Inflammatory macrophage (primary cell): ENCODE data around the gene KCNJ3.

ENCODE experiments used
- DNase-seq, 2 donors: peaks; one replicate each; pipeline ENCODE4 v3.0.0-alpha.2; 2020 to 2022

Gene KCNJ3

DNA sequence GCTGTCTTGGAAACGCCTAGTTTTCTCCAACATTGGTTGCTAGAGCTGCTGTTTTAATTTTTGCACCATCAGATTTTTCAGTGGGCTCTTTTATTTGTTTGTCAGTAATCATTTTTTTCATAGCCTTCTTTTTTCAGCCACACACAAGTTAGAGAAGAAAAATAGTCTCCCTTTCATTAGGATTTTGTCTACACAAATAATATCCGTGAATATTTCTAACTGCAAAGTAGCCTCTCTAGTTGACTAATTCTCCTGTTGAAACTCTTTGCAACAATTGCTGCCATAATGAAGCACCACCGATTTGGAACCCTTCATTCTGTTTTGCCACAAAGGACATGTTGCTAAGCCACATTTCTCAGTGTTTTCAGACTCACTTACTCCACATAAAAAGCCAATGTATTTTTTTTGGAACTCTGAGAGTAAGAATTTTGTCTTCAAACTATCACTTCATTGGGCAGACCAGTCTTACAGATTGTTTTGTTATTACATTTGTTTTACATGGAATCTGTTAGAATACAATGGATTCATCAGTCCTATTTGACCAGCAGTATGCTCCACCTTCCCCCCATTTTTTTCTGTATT lies 9.6 kb downstream of the KCNJ3 start:
- DNase-seq, result no peak

DNA sequence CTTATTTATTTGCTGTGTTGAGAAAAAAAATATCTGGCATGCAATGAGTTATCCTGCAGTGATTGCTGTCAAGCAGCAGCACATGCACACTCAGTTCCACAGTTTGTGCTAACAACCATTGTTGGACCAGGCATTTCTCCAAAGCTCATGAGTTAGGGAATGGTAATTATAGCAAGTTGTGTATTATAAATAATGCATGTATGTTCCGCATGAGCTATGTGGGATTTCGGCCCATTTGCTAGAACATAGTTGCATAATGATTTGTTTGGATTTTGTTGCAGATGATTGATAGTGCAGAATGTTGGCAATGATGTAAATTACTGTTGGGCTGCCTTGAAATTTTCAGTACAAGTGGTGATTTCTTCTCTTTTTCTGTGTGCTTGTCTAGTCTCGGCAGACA lies 10.7 kb downstream of the KCNJ3 start:
- DNase-seq, result no peak

DNA sequence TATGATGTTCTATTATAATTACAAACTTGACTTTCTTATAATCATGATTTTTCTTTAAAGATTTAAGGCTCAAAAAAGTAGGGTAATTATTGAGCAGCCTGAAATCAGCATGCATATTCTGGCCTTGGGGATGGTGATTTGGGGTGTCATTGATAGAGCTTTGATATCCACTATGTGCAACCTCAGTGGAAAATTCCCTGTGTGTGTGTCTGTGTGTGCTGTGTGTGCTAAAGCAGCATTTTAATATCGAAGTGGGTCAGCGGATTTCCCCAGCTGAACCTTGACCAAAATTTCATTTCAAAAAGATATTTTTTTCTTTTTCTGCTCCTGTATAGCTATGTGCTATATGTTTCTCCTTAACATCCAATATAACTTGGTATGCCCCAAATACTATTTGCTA lies 11.6 kb downstream of the KCNJ3 start:
- DNase-seq, result no peak

DNA sequence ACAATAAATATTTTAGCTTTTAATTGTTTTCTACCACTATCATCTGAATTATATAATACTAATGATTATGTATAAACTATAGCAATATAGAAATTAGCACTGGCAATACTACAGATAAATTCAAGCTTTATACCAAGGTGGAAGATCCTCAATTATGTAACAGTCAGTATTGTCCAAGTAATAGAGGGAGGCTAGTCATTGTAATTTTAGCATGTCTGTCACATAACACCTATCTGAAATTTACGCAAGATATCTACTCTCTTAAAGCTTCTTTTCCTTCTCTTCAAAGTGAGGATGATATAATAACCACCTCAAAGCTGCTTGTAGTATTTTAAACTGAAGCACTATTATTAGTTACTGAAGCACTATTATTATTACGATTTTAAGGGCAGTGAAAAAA lies 12.2 kb downstream of the KCNJ3 start:
- no peak for DNase-seq

DNA sequence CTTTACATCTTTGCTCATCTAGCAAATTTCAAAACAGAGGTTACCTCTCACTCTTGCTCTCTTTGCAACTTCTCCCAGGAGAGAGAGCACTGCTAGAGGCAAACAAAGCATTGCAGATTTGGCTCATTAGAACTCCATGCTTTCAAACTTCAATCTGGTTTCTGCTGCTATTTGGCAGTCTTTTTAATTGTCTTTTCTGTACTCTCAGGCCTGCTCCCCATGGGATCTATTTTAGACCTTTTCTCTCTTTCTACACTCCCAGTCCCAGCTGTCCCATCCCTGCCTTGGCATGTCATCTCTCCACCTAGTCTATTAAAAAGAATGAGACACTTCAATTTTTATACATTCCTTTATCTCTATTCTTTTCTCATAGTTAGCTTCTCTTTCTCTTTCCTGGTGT lies 15.2 kb downstream of the KCNJ3 start:
- DNase-seq, result no peak

DNA sequence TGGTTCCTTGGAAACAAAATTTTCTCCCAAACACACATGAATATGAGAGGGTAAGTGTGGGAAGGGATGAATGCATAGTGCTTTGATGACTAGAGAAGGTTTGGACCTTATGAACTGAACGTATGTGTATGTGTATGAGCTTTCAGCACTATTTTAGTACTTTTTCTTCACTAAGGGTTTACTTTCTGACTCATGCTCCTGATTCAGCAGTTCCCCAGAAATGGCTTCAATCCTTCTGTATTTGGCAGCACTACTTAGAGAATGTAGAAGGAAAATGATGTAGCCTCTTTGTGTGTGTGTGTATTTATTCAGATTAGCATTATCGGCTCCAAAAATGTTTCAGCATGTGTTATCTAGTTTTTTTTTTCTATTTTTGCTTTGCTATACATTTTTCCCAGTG lies 22.2 kb downstream of the KCNJ3 start:
- DNase-seq, result no peak

DNA sequence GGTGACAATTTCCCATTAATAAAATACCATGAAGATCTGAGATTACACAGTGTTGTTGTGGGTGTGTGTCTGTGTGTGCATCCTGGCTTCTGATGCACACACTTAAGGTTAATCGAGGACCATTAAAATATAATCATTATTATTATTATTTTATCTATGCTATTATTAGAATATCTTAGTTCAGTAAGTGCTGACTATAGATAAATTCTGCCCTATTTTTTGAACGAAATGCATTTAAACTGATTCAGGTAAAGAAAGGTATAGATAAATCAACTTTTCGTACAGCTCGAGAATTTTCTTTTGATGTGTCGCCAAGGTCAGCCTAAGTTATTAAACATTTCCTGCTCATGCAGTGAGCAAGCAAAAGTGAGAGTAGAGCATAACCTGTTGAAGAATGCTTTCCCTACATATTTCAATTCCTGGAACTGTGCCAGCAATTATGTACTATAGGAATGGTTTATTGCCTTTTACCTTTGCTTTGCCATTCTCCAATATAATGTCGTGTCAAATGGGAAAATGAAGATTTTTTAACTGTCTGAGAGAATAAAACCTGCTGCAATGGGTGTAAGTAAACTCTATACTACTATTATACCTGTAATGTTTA lies 25.8 kb downstream of the KCNJ3 start:
- no peak for DNase-seq

DNA sequence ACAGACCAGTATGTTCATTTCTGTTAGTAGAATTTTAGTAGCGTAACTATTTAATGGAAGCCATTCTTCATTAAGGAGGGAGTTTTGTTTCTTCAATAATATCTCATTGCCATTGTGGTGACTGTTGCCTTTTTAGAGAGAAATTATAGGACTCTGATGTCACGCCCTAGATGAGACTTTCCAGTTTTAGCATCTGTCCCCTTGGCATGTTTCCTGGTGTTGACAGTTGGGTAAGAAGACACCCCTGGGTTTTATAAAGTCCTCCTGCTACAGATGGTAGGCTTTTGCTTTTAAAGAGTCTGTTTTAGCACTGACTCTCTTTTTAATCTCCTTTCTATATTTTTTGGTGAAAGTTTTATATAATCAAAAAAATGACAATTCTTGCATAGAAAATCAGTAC lies 41.9 kb downstream of the KCNJ3 start:
- DNase-seq, result no peak

DNA sequence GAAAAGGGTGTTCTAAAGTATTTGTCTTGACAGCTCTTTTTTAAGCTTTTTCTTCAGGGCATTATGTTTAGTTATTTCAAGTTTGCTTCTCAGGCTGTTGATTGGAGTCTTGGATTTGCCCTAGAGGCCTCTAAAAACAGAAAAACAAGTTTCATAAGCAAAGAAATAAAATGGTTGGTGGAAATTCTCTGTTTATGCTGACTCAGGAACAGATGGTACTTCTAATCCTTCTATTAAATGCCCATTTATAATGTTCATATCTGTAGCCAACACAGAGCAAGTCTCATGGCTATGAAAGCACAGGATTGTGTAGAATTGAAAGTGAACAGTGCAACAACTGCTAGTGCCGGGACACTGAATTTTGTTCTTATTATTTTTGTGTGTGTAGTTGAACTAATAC lies 60.4 kb downstream of the KCNJ3 start:
- no peak for DNase-seq

DNA sequence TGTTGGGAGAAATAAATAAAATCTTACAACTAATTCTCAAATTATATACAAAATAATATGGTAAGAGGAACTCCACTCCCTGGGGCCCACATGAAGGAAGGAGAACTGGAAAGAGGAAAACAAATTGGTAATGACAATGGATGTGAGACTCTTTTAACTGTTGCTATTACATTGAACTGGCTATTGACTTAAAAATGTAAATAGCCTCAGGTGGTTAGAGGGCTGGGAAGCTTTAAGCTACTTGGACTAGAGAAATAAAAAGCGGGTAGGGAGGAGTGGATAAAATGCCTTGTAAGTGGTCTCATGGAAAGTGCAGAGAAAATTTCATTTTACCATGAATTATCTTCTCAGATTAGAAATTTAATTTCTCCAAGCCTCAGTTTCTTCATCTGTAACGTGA lies 64.1 kb downstream of the KCNJ3 start:
- no peak for DNase-seq

DNA sequence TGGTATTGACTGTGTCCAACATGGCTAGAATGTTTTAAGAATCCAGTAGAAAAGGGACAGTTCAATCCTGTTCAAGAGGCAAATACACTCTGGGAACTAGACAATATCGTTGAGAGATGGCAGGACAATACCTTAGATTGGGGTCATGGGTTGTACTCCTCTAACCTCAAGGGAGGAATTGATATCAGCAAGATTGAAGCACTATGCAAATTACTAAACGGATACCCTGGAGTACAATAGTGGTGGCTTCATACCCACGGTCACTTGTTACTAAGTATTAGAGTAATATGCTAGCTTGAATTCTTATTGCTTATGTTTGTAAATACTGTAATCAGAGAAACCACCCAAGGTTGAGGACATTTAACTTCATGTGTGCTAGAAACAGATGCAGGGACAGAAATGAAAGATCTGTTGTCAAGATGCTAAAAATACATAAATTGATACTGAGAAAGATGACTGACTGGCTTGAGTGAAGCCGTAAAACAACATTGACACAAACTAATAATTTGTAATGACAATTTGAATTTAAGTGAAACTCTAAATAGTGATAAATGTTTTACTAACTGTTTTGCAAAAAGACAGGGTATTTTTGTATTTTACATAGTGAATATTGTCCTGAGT lies 73.3 kb downstream of the KCNJ3 start:
- no peak for DNase-seq

DNA sequence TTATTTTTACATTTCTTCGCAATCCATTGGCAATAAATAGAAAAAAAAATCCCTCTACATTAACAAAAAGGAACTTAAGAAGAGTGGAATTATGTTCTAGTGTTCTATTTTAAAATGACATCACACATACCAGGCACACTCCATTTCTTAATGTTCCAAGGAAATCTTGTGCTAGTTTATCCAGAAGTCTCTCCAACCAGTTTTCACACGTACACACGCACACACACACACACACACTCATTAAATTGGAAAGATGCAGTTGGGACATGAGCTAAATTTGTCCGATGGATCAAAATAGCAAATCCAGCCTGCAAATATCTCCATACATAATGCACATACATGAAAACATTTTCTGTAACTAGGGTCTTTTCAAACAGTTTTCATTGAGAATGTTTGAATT lies 78.3 kb downstream of the KCNJ3 start:
- DNase-seq, result no peak

DNA sequence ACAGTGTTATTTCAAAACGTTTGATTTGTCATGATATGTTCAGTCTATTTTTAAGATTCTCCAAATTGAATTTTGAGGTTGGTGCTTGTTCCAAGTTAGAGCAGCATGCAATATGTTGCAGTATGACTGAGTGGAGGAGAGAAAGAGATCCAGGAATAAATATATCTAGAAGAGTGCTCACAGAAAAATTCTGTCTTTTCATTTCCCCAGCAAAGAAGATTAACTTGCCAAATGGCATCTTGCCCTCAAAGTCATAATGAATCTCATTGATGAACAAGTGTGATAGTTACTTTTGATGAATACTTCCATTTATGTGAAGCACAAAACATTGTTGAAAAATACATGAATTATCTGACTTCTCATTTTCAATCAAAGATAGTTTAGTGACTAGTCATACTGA lies 95.9 kb downstream of the KCNJ3 start:
- no peak for DNase-seq

DNA sequence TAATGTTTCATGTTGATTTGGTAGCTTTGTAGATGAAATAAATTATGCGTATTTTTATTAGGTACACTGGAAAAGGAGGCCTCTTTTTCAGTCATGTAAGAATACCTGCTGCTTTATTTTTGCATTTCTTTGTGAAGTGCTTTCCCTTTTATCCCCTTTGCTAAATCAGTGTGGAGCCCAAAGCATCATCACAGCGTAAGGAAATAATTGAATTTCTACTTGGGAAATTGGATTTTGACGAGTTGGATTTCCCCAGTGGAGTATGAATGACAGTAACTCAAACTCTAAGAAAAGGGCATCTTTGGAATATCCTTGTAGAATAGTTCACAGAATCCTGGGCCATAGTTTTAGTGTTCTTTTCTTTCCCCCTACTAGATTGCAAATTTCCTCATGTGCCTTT lies 97.2 kb downstream of the KCNJ3 start:
- no peak for DNase-seq

DNA sequence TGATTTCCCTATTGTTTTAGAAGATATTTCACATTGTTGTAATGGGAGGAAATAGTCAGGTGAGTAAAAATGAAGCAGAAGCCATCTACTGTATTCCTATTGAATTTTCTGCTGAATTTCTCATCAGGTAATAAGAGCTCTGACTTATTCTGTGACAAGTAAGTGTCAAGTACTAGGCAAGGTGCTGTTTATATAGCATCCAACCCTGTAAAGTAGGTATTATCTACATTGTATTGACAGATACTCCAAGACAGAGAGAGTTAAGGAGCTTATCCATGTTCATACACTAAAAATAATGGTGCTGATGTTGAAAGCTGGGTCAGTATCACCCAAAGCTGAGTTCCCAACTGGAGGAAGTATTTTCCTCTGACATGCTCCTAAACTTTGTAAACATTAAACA lies 106.0 kb downstream of the KCNJ3 start:
- no peak for DNase-seq

DNA sequence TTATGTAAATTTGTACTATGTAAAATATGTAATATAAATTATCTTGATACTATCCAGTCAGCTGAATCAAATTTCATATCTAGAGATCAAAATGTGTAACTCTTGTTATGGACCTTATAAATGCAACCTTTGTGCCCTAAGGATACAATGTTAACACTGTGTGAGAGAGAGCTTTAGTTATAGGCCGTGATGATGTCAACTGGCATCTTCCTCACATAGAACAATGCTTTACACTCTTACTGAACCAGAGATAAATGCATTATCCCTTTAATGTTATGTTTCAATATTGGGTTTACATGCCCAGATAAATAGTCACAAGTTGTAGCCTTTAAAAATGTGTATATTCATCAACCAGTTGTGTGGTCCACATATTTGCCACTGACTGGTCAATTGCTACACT lies 115.1 kb downstream of the KCNJ3 start:
- DNase-seq, result no peak

DNA sequence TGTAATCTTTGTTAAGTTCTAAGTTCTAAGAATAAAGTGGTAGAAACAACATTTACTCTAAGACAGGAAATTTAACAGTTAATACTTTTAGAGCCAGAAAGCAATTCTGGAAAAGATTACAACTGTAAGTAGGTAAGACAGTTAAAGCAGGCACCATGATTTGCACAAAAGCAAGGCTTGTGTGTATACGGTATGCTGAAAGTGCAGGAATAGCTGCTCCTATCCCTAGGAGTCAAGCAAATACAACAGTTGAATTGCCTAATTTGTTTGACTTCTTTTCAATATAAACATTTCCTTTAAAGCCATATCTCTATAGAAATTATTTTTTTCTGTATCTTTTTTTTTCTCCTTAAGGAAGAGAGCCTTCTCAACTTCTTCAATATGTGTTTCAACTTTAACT lies 116.4 kb downstream of the KCNJ3 start:
- no peak for DNase-seq

DNA sequence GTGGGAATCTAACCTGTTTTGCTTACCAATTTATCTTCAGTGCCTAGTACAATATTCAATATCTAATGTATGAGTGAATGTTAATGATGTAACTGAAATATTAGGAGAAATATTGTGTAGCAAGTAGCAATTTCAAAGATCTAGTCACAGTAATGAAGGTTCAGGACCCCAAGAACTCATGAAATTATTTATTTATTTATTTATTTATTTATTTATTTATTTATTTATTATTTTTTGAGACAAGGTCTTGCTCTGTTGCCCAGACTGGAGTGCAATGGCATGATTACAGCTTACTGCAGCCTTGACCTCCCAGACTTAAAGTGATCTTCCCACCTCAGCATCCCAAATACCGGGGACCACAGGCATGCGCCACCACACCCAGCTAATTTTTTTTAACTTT lies 126.9 kb downstream of the KCNJ3 start:
- no peak for DNase-seq

DNA sequence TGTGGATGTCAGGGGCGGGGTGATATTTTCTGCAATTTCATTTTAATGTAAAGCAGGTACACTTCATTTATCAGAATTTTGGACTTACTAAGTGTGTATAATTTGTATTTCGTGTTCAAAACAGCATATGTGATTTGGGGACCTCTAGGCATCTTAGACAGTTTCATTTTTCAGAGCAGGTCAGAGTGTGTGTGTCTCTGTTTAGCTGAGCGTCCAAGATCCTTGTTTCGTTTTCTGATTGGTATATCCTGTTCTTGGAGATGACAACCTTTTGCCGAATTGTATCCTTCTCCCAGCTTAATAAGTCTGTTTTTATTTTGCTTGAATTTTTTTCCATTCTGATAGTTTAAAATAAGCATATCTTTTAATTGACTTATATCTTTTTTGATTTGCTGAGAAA lies 128.3 kb downstream of the KCNJ3 start:
- DNase-seq, result no peak

DNA sequence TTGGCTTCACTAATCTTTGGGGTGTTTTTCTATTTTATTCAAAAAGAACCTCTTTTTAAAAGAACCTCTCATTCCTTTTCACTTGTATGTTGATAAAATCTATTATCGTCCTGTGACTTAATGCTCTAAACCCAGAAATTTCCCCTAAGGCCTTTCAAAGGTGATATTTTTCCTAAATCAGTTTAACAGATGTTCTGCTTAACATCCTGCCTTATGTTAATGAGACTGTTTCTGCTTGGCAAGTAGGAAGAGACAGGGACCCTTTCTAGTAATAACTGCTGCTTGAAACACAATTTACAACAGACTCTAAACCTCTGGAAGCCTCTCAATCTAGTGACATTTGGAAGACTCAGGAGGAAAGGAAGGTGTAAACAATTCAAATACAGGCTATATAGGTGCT lies 128.8 kb downstream of the KCNJ3 start:
- DNase-seq, result no peak

DNA sequence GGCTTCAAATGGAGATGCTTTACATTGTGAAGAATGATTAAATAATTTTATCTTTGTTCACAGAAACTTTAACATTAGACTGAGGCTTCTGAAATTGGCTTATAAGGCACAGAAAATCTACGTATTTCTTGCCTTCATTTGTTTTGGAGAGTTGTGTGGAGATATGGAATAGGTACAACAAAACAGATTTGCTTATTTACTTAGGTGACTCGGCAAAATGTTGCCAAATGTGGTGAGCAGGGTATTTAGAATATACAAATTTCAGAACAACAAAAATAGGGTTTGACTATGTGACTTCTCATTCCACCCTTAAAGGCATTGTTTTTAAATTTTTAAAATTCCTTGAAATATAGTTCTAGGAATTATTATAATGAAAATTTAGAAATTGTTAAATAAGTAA lies 134.2 kb downstream of the KCNJ3 start:
- no peak for DNase-seq

DNA sequence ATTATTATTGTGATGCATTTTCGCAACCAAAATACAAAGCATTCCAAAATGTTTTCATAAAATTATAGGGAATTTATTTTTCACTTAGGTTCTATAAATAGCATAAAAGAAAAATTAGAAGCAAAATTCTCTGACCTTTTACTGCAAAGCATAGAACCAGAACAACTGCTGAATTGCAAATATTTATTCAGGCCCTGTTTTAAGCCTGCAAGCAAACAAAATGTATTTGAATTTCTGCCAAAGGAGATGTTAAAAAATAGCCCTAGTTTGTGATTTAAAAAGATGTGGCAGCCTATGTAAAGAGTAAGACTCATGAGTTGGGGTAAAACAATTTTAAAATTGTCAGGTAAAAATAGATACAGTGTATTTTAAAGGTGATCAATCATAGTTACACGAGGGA lies 138.1 kb downstream of the KCNJ3 start:
- DNase-seq, result no peak

DNA sequence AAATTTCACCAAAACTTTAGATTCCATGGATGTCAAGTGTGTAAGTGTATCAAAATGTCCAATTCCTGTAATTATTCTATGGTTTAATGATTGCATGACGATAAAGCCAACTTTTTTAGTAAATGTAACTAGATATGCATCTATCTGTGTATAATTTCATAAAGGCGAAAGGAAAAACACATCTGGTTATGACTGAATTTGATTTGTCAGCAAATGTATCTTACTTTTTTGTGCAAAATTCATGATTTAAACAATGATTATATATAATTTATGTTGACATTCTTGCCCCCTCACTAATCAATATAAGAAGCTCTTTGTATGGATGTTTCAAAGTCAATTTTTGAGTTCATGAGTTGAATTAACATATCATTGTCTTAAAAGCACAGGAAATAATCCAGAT lies 138.5 kb downstream of the KCNJ3 start:
- DNase-seq, result no peak

DNA sequence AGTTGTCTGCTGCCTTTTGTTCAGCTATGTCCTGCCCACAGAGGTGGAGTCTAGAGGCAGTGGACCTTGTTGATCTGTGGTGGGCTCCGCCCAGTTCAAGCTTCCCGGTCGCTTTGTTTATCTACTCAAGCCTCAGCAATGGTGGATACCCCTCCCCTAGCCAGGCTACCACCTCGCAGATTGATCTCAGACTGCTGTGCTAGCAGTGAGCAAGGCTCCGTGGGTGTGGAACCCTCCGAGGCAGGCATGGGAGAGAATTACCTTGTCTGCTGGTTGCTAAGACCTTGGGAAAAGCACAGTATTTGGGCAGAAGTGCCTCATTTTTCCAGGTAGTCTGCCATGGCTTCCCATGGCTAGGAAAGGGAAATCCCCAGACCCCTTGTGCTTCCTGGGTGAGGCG lies 146.0 kb downstream of the KCNJ3 start:
- DNase-seq, result no peak

DNA sequence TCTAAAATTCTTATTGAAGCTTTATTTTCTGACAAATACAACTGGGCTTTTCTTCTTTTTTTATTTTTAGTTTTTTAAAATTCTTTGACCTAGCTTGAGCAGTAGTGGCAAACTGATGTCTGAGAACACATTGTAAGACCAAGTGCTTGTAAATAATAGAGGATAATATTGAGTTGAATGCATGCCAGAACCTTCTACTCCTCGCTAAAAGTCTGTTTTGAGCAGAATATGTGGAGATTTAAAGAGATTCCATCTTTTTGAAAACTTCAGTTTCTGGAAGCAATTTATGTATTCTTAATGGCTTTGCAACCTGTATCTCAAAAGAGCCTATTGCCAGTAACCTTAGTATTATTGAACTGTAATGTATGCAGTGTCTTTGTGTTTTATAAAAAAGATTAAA lies 148.3 kb downstream of the KCNJ3 start:
- no peak for DNase-seq
